BJ (cell line): ENCODE data around the gene ATRNL1. TPM values are rescaled to one million over a fixed set of nuclear protein-coding genes. Genes with fewer than 3 reads are reported as not detected.
A peak's percentile ranks its signal among the peaks of the same experiment; 100 is the strongest.
"Not testable (repeated sequence)": the region's sequence is repeated elsewhere in the genome, so short reads cannot be mapped to it uniquely, and the experiment has no call there.

Source experiments
- CTCF ChIA-PET: fragments of 350-600 bp; formaldehyde crosslinking; extraction: SDS; loops from one replicate; lab custom pipeline; 2021; ENCODE audit warnings: antibody characterized with exemption, inconsistent platforms; lab: Yijun Ruan, JAX
- POLR2A ChIA-PET: fragments of 300-600 bp; sonication (Branson Sonifier 250); formaldehyde crosslinking; extraction: SDS; loops from one replicate; lab custom pipeline; 2021; ENCODE audit warnings: antibody characterized with exemption; lab: Charles Lee
- DNase-seq: peaks from one replicate; pipeline ENCODE4 v3.0.0-alpha.2; 2011; ENCODE audit warnings: low read depth
- H3K27me3 ChIP-seq: 2 replicates; pipeline ENCODE4 v1.6.0; 2011; ENCODE audit warnings: low read length; ENCODE audit not compliant: control insufficient read depth, insufficient read depth
- H3K36me3 ChIP-seq: 2 replicates; pipeline ENCODE4 v1.5.1; 2011; ENCODE audit warnings: low read length; ENCODE audit not compliant: control insufficient read depth, insufficient read depth
- H3K4me3 ChIP-seq: 2 replicates; pipeline ENCODE4 v1.5.1; 2011; ENCODE audit warnings: low read depth, mild to moderate bottlenecking, control low read depth, low read length
- polyA plus RNA-seq: library from polyadenylated mRNA; depleted of rRNA; stranded (reverse); fragments of >200 nt; gene quantifications from 2 replicates; pipeline ENCODE4 v1.2.3, GENCODE V29; 2011
- TF ChIP-seq, protein P1 (sequence below): IDR thresholded peaks from 2 replicates; pipeline ENCODE4 v1.5.1; 2011; ENCODE audit warnings: low read depth, mild to moderate bottlenecking, control low read depth, inconsistent platforms, low read length, moderate library complexity; ENCODE audit not compliant: insufficient read depth

The ATRNL1 gene
- polyA plus RNA-seq, 1 experiment: not detected

DNA sequence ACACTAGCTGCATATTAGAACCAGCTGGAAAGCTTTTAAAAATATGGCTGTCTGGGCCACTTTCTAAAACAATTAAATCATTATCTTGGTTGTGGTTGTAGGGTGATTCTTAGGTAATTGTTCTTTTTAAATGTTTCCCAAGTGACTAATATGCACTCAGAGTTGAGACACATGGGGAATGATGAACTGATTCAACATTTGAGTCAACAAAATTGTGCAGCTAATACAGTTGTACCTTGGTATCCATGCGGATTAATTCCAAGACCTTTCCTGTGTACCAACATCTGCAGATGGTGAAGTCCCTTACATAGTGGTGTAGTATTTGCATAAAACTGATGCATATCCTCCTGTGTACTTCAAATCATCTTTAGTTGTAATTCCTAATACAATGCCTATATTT lies 242.2 kb downstream of the ATRNL1 start:
- POLR2A ChIA-PET: no interaction called here
- Histone ChIP-seq H3K4me3 (no peak overlapping the region), H3K27me3 (no peaks in the 10 kb centered on the region), H3K36me3 (no peaks in the 10 kb centered on the region)
- CTCF ChIA-PET: no interaction called here
- DNase-seq: no peak
- TF ChIP-seq, protein P1, sequence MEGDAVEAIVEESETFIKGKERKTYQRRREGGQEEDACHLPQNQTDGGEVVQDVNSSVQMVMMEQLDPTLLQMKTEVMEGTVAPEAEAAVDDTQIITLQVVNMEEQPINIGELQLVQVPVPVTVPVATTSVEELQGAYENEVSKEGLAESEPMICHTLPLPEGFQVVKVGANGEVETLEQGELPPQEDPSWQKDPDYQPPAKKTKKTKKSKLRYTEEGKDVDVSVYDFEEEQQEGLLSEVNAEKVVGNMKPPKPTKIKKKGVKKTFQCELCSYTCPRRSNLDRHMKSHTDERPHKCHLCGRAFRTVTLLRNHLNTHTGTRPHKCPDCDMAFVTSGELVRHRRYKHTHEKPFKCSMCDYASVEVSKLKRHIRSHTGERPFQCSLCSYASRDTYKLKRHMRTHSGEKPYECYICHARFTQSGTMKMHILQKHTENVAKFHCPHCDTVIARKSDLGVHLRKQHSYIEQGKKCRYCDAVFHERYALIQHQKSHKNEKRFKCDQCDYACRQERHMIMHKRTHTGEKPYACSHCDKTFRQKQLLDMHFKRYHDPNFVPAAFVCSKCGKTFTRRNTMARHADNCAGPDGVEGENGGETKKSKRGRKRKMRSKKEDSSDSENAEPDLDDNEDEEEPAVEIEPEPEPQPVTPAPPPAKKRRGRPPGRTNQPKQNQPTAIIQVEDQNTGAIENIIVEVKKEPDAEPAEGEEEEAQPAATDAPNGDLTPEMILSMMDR: no peak

DNA sequence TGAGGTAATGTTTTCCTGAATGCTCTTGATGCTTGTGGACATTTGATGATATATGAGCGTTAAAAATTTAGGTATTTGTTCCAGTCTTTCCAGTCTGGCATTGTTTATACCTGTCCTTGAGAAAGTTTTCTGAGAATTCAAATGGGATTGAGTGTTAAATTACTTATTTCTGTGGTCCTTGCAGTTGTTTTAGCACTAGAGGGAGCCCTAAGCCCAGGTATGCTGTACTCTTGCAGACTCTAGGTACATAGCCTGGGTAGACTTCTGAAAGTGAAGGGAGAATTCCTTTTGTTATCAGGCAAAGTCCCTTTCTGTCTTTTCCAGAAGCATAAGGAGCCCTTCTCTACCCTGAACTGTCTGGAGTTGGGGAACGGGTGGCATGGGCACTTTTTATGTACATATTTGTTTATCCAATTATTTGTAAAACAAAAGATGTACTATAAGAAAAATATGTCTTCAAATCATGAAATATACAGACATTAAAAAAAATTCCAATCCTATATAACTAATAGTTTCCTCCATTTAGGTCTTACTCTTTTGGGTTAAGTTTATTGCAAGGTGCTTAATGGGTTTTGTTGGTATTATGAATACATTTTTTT lies 262.1 kb downstream of the ATRNL1 start:
- TF ChIP-seq, protein P1: peak; percentile 68
- peak; percentile 6 for DNase-seq
- no peaks in the 10 kb centered on the region for H3K27me3 ChIP-seq
- H3K4me3 ChIP-seq: no peak overlapping the region
- CTCF ChIA-PET: interaction anchor here (0.9 to 1.2 kb wide), 2 partner anchors 29 to 1030 kb away, joined by 3 read pairs; no protein-coding TSS in a partner anchor
- no peaks in the 10 kb centered on the region for H3K36me3 ChIP-seq
- POLR2A ChIA-PET: no interaction called here

DNA sequence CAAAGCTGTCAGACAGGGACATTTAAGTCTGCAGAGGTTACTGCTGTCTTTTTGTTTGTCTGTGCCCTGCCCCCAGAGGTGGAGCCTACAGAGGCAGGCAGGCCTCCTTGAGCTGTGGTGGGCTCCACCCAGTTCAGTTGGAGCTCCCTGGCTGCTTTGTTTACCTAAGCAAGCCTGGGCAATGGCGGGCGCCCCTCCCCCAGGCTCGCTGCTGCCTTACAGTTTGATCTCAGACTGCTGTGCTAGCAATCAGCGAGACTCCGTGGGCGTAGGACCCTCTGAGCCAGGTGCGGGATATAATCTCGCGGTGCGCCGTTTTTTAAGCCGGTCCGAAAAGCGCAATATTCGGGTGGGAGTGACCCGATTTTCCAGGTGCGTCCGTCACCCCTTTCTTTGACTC lies 274.8 kb downstream of the ATRNL1 start:
- DNase-seq, H3K27me3 ChIP-seq, CTCF ChIA-PET, H3K36me3 ChIP-seq, POLR2A ChIA-PET, H3K4me3 ChIP-seq: not testable (repeated sequence)

DNA sequence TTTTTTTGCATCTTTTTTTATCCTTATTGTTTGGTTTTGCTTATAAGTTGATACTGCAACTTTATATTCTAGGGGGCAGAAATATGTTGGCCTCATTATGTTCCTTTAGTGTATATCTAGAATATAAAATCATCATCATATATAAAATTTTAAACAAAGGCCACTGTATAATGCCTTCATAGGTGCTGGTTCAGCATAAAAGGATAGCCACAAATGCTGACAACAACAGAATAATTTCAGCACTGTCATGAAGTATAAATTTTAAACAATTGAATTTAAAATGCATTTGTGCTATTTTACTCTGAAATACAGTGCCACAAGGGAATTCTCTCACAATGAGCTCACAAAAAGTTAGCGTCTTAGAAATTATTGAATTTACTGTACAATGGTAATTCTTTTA lies 285.9 kb downstream of the ATRNL1 start:
- H3K27me3 ChIP-seq: no peaks in the 10 kb centered on the region
- H3K36me3 ChIP-seq: no peaks in the 10 kb centered on the region
- DNase-seq: no peak
- CTCF ChIA-PET: no interaction called here
- POLR2A ChIA-PET: no interaction called here
- TF ChIP-seq, protein P1: no peak
- H3K4me3 ChIP-seq: no peak overlapping the region

DNA sequence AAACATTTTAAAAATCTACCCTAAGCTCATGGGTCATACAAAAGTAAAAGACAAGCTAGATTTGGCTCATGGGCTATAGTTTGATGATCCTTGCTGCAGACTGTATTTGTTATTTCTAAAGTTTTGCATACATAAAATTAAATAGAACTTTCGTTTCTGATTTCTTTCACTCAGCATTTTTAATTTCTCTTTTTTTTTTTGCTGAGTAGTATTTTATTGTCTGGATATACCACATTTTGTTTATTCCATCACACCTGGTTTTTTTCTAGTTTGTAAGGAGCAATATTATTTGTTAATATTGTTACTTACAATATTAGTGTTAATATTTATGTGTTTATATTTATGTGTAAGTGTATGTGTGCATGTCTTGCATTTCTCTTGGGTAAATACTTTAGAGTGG lies 291.5 kb downstream of the ATRNL1 start:
- Histone ChIP-seq H3K4me3 (no peak overlapping the region), H3K36me3 (no peaks in the 10 kb centered on the region), H3K27me3 (no peaks in the 10 kb centered on the region)
- ChIA-PET CTCF (interaction anchor here (0.6 to 1.0 kb wide), 2 partner anchors 30 to 506 kb away, joined by 3 to 4 read pairs; no protein-coding TSS in a partner anchor), POLR2A (interaction anchor here (0.7 kb wide), 1 partner anchor 264 kb away, joined by 3 read pairs; no protein-coding TSS in a partner anchor)
- TF ChIP-seq, protein P1: no peak
- DNase-seq: no peak

DNA sequence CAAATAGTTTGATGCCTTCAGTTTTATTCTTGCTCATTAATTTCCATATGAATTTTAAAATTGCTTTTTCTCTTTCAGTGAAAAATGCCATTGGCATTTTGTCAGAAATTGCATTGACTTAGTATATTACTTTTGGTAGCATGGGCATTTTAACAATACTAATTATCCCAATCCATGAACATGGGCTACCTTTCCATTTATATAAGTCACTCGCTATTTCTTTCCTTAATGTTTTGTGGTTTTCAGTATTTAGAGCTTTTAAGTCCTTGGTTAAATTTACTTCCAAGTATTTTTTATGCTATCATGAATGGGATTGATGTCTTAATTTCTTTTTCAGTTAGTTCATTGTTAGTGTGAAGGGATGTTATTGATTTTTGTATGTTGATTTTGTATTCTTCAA lies 297.4 kb downstream of the ATRNL1 start:
- POLR2A ChIA-PET: no interaction called here
- TF ChIP-seq, protein P1: no peak
- CTCF ChIA-PET: no interaction called here
- H3K4me3 ChIP-seq: no peak overlapping the region
- no peaks in the 10 kb centered on the region for H3K27me3 ChIP-seq
- no peaks in the 10 kb centered on the region for H3K36me3 ChIP-seq
- DNase-seq: no peak
